Activated naive CD8-positive, alpha-beta T cell treated with anti-CD3 and anti-CD28 coated beads, Interleukin-2, amount 50 U/mL, for 24 hours (primary cell): ENCODE measurements around the gene MNAT1.
"Not testable (repeated sequence)": the region's sequence is repeated elsewhere in the genome, so short reads cannot be mapped to it uniquely, and the experiment has no call there.

Source experiments
- ATAC-seq: fragments of 150-1000 bp; cut with Tn5 transposase; one replicate; pipeline ENCODE4 v1.10.0; 2021
- DNase-seq: peaks from one replicate; pipeline ENCODE4 v3.0.0; 2021
- H3K27ac Mint-ChIP-seq: one replicate; pipeline ENCODE4 v1.8.0; 2021; ENCODE audit warnings: mild to moderate bottlenecking, mixed read lengths
- H3K27me3 Mint-ChIP-seq: one replicate; pipeline ENCODE4 v1.8.0; 2021; ENCODE audit warnings: mixed read lengths
- H3K36me3 Mint-ChIP-seq: one replicate; pipeline ENCODE4 v1.8.0; 2021; ENCODE audit warnings: low read depth, mixed read lengths
- H3K4me1 Mint-ChIP-seq: one replicate; pipeline ENCODE4 v1.8.0; 2021; ENCODE audit warnings: mixed read lengths
- H3K4me3 Mint-ChIP-seq: one replicate; pipeline ENCODE4 v1.8.0; 2021; ENCODE audit warnings: mild to moderate bottlenecking, moderate library complexity, mixed read lengths
- H3K9me3 Mint-ChIP-seq: one replicate; pipeline ENCODE4 v1.8.0; 2021; ENCODE audit warnings: mixed read lengths

Gene MNAT1

DNA sequence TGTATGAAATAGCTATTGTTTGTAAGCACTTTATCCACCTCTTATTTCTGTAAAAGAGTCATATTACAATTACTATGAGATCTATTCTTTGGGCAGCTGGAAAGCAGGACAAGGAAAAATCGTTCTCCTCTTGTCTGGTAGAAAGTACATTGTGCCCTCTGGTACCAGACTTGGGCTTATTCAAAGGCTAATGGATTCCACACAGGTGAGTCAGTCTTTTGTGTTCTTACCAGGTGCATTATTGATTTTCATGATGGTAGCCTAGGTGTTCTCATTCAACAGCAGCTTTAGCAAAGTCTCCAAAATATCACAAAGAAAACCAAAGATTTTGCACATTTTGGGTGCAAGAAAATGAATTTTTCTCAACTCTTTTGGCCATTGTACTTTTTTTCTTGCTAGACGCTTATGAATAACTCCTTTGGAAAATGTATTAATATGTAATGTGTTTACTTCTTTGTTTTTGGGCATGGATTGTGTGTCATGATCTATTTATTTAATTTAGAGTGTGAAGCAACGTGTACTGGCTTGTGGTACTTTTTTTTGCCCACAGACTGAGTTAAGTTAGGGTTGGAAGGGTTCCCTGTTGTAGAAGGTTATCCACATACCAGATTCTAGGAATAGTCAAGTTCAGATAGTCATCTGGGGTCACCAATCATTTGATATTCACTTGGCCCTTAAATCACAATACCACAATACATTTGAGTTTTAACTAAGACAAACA, 26.2 kb downstream of the MNAT1 start:
- Mint-ChIP-seq H3K4me1 (peaks cover 34% of the 10 kb centered on the region), H3K27ac (no peak overlapping the region), H3K36me3 (peaks cover 6% of the 10 kb centered on the region), H3K27me3 (peaks cover 6% of the 10 kb centered on the region), H3K4me3 (no peak overlapping the region), H3K9me3 (no peaks in the 10 kb centered on the region)
- no peak for DNase-seq
- ATAC-seq = no peak

DNA sequence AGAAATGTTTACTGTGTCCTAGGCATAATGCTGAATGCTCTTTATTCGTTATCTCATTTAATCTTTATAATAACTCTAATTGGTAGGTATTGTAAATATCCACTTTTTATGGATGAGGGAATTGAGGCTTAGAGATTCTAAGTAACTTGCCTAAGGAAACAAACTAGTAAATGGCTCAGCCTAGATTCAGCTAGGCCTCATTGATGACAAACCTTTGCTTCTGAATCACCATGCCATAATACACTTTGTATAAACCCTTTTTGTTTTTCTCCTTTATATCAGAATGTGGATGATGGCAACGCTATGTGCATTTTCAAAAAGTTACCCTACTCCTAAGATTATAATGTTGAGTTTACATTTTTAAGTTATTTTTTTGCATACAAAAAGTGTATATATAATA, 34.0 kb downstream of the MNAT1 start:
- no peak overlapping the region for H3K27ac Mint-ChIP-seq
- peaks cover 3% of the 10 kb centered on the region for H3K4me1 Mint-ChIP-seq
- no peak overlapping the region for H3K4me3 Mint-ChIP-seq
- H3K9me3 Mint-ChIP-seq = no peaks in the 10 kb centered on the region
- DNase-seq = no peak
- H3K36me3 Mint-ChIP-seq = peaks cover 2% of the 10 kb centered on the region
- no peaks in the 10 kb centered on the region for H3K27me3 Mint-ChIP-seq
- ATAC-seq = no peak

DNA sequence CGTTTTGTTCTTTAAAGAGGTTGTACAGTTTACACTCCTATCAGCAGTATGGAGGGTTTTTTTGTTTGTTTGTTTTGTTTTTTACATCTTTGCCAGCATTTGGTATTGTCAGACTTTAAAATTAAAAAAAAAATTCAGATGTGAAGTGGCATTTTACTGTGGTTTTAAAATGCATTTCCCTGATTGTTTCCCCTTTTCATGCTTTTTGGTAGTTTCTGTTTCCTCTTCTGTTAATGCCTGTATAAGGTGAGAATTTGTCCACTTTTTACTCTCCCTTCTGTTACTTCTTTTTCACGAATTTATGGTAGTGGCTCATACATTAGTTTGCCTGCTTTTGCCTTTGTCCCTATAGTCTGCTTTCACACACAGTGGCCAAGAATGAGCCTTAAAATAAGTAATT, 36.6 kb downstream of the MNAT1 start:
- H3K27me3 Mint-ChIP-seq = no peaks in the 10 kb centered on the region
- no peak overlapping the region for H3K27ac Mint-ChIP-seq
- no peak overlapping the region for H3K4me3 Mint-ChIP-seq
- peaks cover 3% of the 10 kb centered on the region for H3K4me1 Mint-ChIP-seq
- DNase-seq (no peak), ATAC-seq (no peak)
- H3K36me3 Mint-ChIP-seq = peaks cover 2% of the 10 kb centered on the region
- H3K9me3 Mint-ChIP-seq = no peaks in the 10 kb centered on the region

DNA sequence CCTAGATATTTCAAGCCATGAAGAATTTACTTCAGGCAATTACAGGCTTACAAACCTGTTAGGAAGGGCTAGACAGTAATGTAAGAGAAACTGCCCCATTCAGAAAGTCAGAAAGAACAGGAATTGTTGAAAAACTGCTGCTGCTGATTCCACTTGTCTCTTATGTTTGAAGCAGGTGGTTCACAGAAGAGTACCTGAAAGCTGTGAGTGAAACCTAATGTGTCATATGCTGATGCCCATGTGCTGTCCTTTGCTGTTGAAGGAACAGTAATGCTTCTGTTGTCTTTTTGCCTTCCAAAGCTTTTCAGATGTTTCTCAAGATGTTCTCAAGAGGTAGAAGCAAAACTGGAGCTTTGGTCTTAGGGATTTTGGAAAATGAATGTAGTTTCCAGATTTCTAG, 39.0 kb downstream of the MNAT1 start:
- no peaks in the 10 kb centered on the region for H3K27me3 Mint-ChIP-seq
- no peak overlapping the region for H3K27ac Mint-ChIP-seq
- H3K4me3 Mint-ChIP-seq = no peak overlapping the region
- H3K9me3 Mint-ChIP-seq = no peaks in the 10 kb centered on the region
- ATAC-seq (no peak), DNase-seq (no peak)
- H3K36me3 Mint-ChIP-seq = peaks cover 2% of the 10 kb centered on the region
- H3K4me1 Mint-ChIP-seq = peaks cover 3% of the 10 kb centered on the region

DNA sequence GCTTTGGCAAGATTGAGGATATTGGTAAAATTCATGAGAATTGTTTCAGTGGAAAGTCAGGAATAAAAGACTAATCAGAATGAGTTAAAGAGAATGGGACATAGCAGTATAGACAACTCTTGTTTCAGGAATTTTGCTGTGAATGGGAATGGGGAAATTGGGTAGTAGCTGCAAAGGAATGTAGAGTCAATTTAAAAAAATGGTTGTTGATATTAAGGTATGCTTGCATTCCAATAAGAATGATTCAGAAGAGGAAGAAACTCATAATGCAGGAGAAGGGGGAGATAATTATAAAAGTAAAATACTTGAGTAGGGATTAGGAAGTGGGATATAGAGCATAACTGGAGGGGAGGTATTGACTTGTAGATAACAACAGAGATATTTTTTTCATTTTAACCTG, 40.7 kb downstream of the MNAT1 start:
- H3K36me3 Mint-ChIP-seq = no peaks in the 10 kb centered on the region
- H3K4me3 Mint-ChIP-seq = no peak overlapping the region
- H3K9me3 Mint-ChIP-seq = no peaks in the 10 kb centered on the region
- ATAC-seq = no peak
- H3K27me3 Mint-ChIP-seq = no peaks in the 10 kb centered on the region
- DNase-seq = no peak
- peaks cover 12% of the 10 kb centered on the region for H3K4me1 Mint-ChIP-seq
- no peak overlapping the region for H3K27ac Mint-ChIP-seq

DNA sequence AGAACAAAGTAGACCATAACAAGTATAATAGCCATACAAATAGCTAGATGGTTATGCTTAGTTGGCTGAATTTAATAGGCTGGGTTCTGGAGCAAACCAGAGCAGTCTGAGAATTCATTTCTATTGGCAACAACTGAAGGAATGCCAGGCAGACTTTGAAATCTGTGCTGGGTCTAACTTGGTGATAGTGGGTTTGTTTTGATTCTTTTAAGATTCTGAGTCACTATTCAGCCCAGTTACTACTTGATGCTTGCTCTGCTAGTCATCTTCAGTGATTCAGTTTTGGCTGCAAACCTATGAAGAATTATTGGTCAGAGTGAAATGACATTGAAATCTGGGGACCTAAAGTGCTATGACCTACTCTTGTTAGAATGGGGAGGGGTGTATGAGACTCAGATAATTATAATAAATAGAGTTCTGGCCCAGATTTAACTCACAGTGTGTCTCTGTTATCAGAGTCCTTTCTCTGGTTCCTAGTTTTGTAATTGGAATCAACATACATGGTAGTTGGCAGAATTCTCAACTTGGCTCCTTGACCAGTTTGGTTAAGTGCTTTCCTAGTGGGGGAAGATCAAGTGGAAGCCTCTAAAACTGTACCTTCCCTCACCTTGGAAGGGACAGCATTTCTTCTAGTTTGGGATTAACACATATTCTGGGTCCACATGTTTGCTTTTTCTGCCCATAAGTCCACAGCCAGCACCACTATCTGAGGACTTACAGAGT, 43.5 kb downstream of the MNAT1 start:
- Mint-ChIP-seq H3K27ac (no peak overlapping the region), H3K36me3 (no peaks in the 10 kb centered on the region), H3K4me1 (peaks cover 14% of the 10 kb centered on the region), H3K9me3 (no peaks in the 10 kb centered on the region), H3K4me3 (no peak overlapping the region), H3K27me3 (no peaks in the 10 kb centered on the region)
- ATAC-seq = no peak
- no peak for DNase-seq

DNA sequence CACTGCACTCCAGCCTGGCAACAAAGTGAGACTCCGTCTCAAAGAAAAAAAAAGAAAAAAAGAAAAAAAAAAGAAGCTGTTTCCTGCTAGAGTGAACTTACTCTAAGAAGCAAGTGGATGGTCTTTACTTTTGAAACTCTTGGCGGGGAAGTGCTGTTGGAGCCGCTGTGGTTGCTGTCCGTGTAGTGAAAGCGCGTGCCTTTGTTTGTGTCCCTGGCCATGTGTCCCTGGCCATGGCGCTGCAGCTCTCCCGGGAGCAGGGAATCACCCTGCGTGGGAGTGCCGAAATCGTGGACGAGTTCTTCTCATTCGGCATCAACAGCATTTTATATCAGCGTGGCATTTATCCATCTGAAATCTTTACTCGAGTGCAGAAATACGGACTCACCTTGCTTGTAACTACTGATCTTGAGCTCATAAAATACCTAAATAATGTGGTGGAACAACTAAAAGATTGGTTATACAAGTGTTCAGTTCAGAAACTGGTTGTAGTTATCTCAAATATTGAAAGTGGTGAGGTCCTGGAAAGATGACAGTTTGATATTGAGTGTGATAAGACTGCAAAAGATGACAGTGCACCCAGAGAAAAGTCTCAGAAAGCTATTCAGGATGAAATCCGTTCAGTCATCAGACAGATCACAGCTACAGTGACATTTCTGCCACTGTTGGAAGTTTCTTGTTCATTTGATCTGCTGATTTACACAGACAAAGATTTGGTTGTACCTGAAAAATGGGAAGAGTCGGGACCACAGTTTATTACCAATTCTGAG, 45.4 kb downstream of the MNAT1 start:
- ATAC-seq, H3K27ac Mint-ChIP-seq, H3K27me3 Mint-ChIP-seq, H3K36me3 Mint-ChIP-seq, H3K4me3 Mint-ChIP-seq, DNase-seq, H3K9me3 Mint-ChIP-seq: not testable (repeated sequence)
- peaks cover 14% of the 10 kb centered on the region for H3K4me1 Mint-ChIP-seq

DNA sequence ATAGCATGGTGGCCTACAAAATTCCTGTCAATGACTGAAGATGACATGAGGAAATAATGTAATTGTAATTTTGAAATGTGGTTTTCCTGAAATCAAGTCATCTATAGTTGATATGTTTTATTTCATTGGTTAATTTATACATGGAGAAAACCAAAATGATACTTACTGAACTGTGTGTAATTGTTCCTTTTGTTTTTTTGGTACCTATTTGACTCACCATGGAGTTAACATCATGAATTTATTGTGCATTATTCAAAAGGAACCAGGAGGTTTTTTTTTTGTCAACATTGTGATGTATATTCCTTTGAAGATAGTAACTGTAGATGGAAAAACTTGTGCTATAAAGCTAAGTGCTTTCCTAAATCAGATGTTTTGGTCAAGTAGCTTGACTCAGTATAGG, 46.0 kb downstream of the MNAT1 start:
- not testable (repeated sequence) for H3K27ac Mint-ChIP-seq, DNase-seq, H3K27me3 Mint-ChIP-seq, H3K9me3 Mint-ChIP-seq, H3K36me3 Mint-ChIP-seq, H3K4me3 Mint-ChIP-seq
- peak; percentile 61 for ATAC-seq
- H3K4me1 Mint-ChIP-seq = peaks cover 14% of the 10 kb centered on the region

DNA sequence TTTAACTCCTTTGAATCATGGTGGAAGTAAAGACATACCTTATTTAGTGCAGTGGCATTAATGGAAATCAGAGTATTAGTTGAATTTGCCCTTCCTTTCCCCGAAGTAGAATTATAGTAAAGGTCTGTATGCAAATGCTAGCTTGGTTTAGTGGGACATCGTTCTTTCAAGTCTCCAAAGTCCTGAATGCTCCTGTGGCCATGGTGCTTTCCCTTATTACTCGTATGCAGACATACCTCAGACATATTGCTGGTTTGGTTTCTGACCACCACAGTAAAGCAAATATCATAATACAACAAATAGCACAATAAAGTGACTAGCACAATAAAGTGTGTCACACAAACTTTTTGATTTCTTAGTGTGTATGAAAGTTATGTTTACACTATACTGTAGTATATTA, 52.3 kb downstream of the MNAT1 start:
- Mint-ChIP-seq H3K36me3 (peaks cover 12% of the 10 kb centered on the region), H3K9me3 (no peaks in the 10 kb centered on the region), H3K27me3 (no peaks in the 10 kb centered on the region), H3K4me1 (peaks cover 3% of the 10 kb centered on the region), H3K27ac (no peak overlapping the region), H3K4me3 (no peak overlapping the region)
- ATAC-seq (no peak), DNase-seq (no peak)

DNA sequence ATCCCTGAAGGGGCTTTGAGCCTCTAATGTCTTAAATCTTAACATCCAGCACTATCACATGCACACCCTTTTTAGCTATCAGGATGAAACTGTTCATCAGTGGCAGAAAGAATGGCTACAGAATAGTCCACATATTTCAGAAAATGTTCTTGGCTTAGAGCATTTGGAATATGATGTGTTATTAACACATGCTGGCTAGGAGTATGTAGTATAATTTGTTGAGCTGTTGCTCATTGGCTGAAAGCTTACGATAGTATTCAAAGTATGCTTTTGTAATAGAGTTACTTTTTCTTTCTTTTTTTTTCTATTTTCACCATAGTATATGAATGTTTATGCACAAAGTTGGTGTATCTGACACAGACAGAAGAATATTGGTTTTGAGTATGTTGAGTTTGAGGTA, 55.1 kb downstream of the MNAT1 start:
- DNase-seq (no peak), ATAC-seq (no peak)
- Mint-ChIP-seq H3K9me3 (no peaks in the 10 kb centered on the region), H3K4me3 (no peak overlapping the region), H3K36me3 (peaks cover 21% of the 10 kb centered on the region), H3K27me3 (no peaks in the 10 kb centered on the region), H3K4me1 (peaks cover 3% of the 10 kb centered on the region), H3K27ac (no peak overlapping the region)

DNA sequence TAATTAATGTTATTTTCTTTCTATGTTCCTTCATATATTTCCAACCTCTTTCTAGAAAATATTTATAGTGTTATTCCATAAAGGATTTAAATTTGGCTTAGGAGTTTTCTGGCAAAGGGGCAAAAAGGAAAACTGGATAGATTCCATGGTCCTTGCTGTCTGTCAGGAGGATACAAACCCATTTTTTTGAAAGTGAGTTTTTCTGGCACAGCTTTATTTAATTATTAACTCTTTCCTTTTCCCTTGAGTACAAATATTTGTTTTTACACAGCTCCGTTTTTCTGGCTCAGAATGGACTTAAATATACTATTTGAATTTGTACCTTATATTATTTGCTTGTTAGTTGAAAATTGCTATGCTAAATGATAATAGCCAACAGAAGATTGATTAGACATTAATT, 56.3 kb downstream of the MNAT1 start:
- peaks cover 3% of the 10 kb centered on the region for H3K4me1 Mint-ChIP-seq
- H3K36me3 Mint-ChIP-seq = peaks cover 23% of the 10 kb centered on the region
- H3K27ac Mint-ChIP-seq = no peak overlapping the region
- H3K4me3 Mint-ChIP-seq = no peak overlapping the region
- DNase-seq = no peak
- H3K9me3 Mint-ChIP-seq = no peaks in the 10 kb centered on the region
- ATAC-seq = no peak
- H3K27me3 Mint-ChIP-seq = no peaks in the 10 kb centered on the region

DNA sequence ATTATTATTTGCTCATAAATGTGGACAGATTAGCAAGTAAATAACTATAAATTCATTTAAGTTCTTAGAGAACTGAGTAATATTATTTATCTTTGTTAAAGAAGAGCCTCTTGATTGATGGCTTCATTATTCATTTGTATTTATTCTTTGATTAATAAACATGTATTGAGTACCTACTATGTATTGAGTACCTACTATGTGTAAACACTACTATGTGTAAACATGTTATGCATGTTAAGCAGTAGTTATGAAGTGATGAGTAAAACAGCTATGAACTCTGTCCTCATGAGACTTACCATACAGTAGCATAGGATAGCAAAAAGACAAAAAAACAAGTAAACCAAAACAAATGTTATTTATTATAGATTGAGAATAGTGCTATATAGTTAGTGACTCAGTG, 61.9 kb downstream of the MNAT1 start:
- ATAC-seq (no peak), DNase-seq (no peak)
- Mint-ChIP-seq H3K4me3 (no peak overlapping the region), H3K27me3 (no peaks in the 10 kb centered on the region), H3K4me1 (no peaks in the 10 kb centered on the region), H3K36me3 (peaks cover 26% of the 10 kb centered on the region), H3K27ac (no peak overlapping the region), H3K9me3 (no peaks in the 10 kb centered on the region)

DNA sequence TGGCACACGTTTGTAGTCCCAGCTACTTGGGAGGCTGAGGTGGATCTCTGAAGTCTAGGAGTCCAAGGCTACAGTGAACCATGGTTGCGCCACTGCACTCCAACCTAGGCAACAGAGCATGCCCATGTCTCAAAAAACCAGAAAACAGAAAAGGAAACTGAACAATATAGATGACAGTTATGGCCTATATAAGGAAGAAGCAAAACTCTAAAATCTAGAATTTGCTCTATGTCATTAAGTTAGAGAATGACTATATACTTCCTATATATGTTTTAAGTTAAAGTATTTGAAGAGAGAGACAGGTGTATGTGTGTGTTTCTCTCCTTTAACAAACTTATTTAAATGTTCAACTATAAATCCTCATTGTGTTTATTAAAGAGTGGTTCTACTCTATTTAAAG, 65.8 kb downstream of the MNAT1 start:
- H3K36me3 Mint-ChIP-seq = peaks cover 18% of the 10 kb centered on the region
- no peaks in the 10 kb centered on the region for H3K4me1 Mint-ChIP-seq
- no peak for ATAC-seq
- H3K4me3 Mint-ChIP-seq = no peak overlapping the region
- no peak overlapping the region for H3K27ac Mint-ChIP-seq
- no peaks in the 10 kb centered on the region for H3K27me3 Mint-ChIP-seq
- H3K9me3 Mint-ChIP-seq = peaks cover 4% of the 10 kb centered on the region
- no peak for DNase-seq

DNA sequence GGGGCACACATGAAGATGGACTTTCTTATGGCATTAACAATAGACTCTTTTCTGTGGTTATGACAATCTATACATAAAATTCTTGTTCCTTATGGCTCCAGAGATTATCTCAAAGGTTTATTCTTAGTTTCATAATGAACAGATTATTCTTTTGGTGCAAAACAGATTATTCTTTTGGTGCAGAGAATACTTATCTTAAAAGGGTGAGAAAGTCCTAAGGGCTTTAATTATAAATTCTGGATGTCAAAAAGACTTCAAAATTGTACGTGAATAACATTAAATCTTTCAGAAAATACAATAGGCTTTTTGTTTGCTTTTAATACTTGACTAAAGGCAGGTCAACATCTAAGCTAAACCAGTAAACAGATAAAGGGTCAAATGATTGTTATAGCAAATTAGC, 69.3 kb downstream of the MNAT1 start:
- peaks cover 4% of the 10 kb centered on the region for H3K9me3 Mint-ChIP-seq
- peaks cover 10% of the 10 kb centered on the region for H3K36me3 Mint-ChIP-seq
- H3K4me1 Mint-ChIP-seq = peaks cover 10% of the 10 kb centered on the region
- no peak overlapping the region for H3K27ac Mint-ChIP-seq
- DNase-seq (no peak), ATAC-seq (no peak)
- no peak overlapping the region for H3K4me3 Mint-ChIP-seq
- no peaks in the 10 kb centered on the region for H3K27me3 Mint-ChIP-seq

DNA sequence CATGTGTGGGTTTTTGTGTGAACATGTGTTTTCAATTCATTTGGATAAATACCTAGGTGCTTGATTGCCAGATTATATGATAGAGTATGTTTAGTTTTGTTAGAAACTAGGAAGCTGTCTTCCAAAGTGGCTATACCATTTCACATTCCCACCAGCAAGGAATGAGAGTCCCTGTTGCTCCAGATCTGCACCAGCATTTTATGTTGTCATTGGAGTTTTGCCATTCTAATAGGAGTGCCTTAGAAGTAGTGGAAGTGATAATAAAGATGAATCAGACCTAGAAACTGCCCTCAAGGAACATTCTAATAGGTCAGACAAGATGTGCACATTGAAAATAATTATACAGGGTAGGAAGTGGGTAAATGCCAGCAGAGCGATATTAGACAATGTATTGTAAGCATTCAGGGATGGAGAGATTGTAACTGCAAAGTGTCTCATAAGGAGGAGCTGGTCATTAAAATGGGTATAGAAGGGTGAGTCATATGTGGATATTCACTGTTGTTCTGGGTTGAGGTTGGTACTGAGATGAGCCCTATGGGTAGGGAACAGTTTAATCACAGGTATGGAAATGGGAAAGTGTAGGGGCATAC, 71.4 kb downstream of the MNAT1 start:
- peak; percentile 94 for ATAC-seq
- peaks cover 9% of the 10 kb centered on the region for H3K36me3 Mint-ChIP-seq
- no peaks in the 10 kb centered on the region for H3K27me3 Mint-ChIP-seq
- H3K4me1 Mint-ChIP-seq = peaks cover 10% of the 10 kb centered on the region
- no peak overlapping the region for H3K27ac Mint-ChIP-seq
- H3K4me3 Mint-ChIP-seq = no peak overlapping the region
- peaks cover 4% of the 10 kb centered on the region for H3K9me3 Mint-ChIP-seq
- DNase-seq = no peak
